Esophagus muscularis mucosa (tissue), 3 donors: ENCODE data around the gene ERC2.

Source experiments
- CTCF ChIP-seq, 3 experiments: fragments of 200-600 bp in 2 of 3; fragments of 450-650 bp in 1 of 3; sonication (generic) in 2 of 3; IDR thresholded peaks; one replicate each; pipeline ENCODE4 v1.5.1; 2017 to 2019; ENCODE audit warnings: antibody characterized with exemption in 3 of 3, mild to moderate bottlenecking in 2 of 3, moderate library complexity in 1 of 3
- POLR2A ChIP-seq: fragments of 450-650 bp; IDR thresholded peaks from one replicate; pipeline ENCODE4 v1.6.1; 2017; ENCODE audit warnings: antibody characterized with exemption, moderate library complexity, mild to moderate bottlenecking, low read depth
- POLR2AphosphoS5 ChIP-seq, 2 donors: sonication (generic); formaldehyde crosslinking; IDR thresholded peaks; one replicate each; pipeline ENCODE4 v1.6.1; 2017; ENCODE audit warnings: antibody characterized with exemption in 2 of 2

- no peak for TF ChIP-seq POLR2AphosphoS5 (IDR thresholded peaks at IDR 0.05)
- no peak for TF ChIP-seq CTCF (IDR thresholded peaks at IDR 0.05)
- no peak for TF ChIP-seq POLR2A
Measured at GRCh38 chr3:56051052-56051451, 417.2 kb downstream of the ERC2 start.
